HEK293 (cell line): ENCODE results near the gene PTPRN2.
A peak's percentile ranks its signal among the peaks of the same experiment; 100 is the strongest.

Source experiments
- CTCF ChIA-PET: fragments of 350-600 bp; formaldehyde crosslinking; extraction: SDS; loops from one replicate; lab custom pipeline; 2021; ENCODE audit warnings: antibody characterized with exemption; lab: Yijun Ruan, JAX
- POLR2A ChIA-PET: fragments of 300-600 bp; formaldehyde crosslinking; extraction: SDS; loops from one replicate; lab custom pipeline; 2020; ENCODE audit warnings: antibody characterized with exemption, inconsistent platforms; lab: Yijun Ruan, JAX
- H3K27ac ChIP-seq: fragments of 200-500 bp; sonication (Bioruptor generic); 2 replicates; pipeline ENCODE4 v1.5.1; 2014; ENCODE audit warnings: low read depth, low read length, control low read depth, inconsistent platforms; ENCODE audit errors: extremely low read depth
- H3K36me3 ChIP-seq, 2 experiments: fragments of 200-500 bp in 1 of 2; sonication (Bioruptor generic) in 1 of 2; 1 replicate in 1 of 2; 2 replicates in 1 of 2; pipeline ENCODE4 v1.5.1; 2014 to 2017; ENCODE audit warnings: inconsistent platforms in 2 of 2, low read length in 2 of 2; ENCODE audit not compliant: control insufficient read depth in 2 of 2, insufficient read depth in 1 of 2
- H3K4me1 ChIP-seq: fragments of 200-500 bp; sonication (Bioruptor generic); 2 replicates; pipeline ENCODE4 v1.5.1; 2014; ENCODE audit warnings: mild to moderate bottlenecking, low read length, inconsistent platforms; ENCODE audit not compliant: control insufficient read depth, insufficient read depth
- H3K4me3 ChIP-seq: 2 replicates; pipeline ENCODE4 v1.5.1; 2011; ENCODE audit warnings: low read depth, mild to moderate bottlenecking, control low read depth, low read length, moderate library complexity
- H3K9me3 ChIP-seq: fragments of 200-500 bp; sonication (Bioruptor generic); 2 replicates; pipeline ENCODE4 v1.5.1; 2014; ENCODE audit warnings: low read depth, low read length, inconsistent platforms; ENCODE audit not compliant: control insufficient read depth, insufficient read depth
- HOXD13 ChIP-seq: sonication (generic); formaldehyde crosslinking; IDR thresholded peaks from 2 replicates; pipeline ENCODE4 v1.8.0; 2022; ENCODE audit warnings: missing genetic modification reagents, borderline replicate concordance
- KLF8 ChIP-seq: fragments of 450-650 bp; formaldehyde crosslinking; IDR thresholded peaks from 2 replicates; pipeline ENCODE4 v1.5.1; 2016; ENCODE audit warnings: missing biosample characterization, missing genetic modification characterization
- PRDM10 ChIP-seq: fragments of 450-650 bp; formaldehyde crosslinking; IDR thresholded peaks from 2 replicates; pipeline ENCODE4 v1.5.1; 2016; ENCODE audit warnings: missing biosample characterization, missing genetic modification characterization
- SETDB1 ChIP-seq: IDR thresholded peaks from one replicate; pipeline ENCODE4 v1.6.1; 2017; ENCODE audit warnings: mild to moderate bottlenecking, low read length, moderate library complexity, mixed read lengths; ENCODE audit not compliant: insufficient read length
- TRIM28 ChIP-seq: IDR thresholded peaks from 2 replicates; pipeline ENCODE4 v1.6.1; 2011; ENCODE audit warnings: low read length, control low read depth, borderline replicate concordance
- YY2 ChIP-seq: fragments of 450-650 bp; formaldehyde crosslinking; IDR thresholded peaks from 2 replicates; pipeline ENCODE4 v1.5.1; 2016; ENCODE audit warnings: missing biosample characterization, missing genetic modification characterization
- ZBTB21 ChIP-seq: fragments of 450-650 bp; formaldehyde crosslinking; IDR thresholded peaks from 2 replicates; pipeline ENCODE4 v1.5.1; 2017; ENCODE audit warnings: missing biosample characterization, missing genetic modification characterization
- ZBTB7A ChIP-seq: fragments of 450-650 bp; formaldehyde crosslinking; IDR thresholded peaks from 2 replicates; pipeline ENCODE4 v1.5.1; 2016; ENCODE audit warnings: low read depth, missing biosample characterization, missing genetic modification characterization
- ZBTB8A ChIP-seq: fragments of 450-650 bp; formaldehyde crosslinking; IDR thresholded peaks from 2 replicates; pipeline ENCODE4 v1.5.1; 2016; ENCODE audit warnings: missing biosample characterization, missing genetic modification characterization
- ZFHX2 ChIP-seq: fragments of 450-650 bp; formaldehyde crosslinking; conservative IDR thresholded peaks from 2 replicates; pipeline ENCODE4 v1.5.1; 2016; ENCODE audit warnings: missing biosample characterization, missing genetic modification characterization
- ZNF114 ChIP-seq: fragments of 450-650 bp; formaldehyde crosslinking; IDR thresholded peaks from 2 replicates; pipeline ENCODE4 v1.5.0; 2017; ENCODE audit warnings: missing biosample characterization, missing genetic modification characterization
- ZNF221 ChIP-seq: fragments of 450-650 bp; formaldehyde crosslinking; IDR thresholded peaks from 2 replicates; pipeline ENCODE4 v1.5.1; 2017; ENCODE audit warnings: missing biosample characterization, missing genetic modification characterization, borderline replicate concordance
- ZNF292 ChIP-seq: fragments of 450-650 bp; formaldehyde crosslinking; IDR thresholded peaks from 2 replicates; pipeline ENCODE4 v1.5.1; 2016; ENCODE audit warnings: low read depth, missing biosample characterization, missing genetic modification characterization, borderline replicate concordance
- ZNF335 ChIP-seq: fragments of 450-650 bp; formaldehyde crosslinking; conservative IDR thresholded peaks from 2 replicates; pipeline ENCODE4 v1.5.1; 2016; ENCODE audit warnings: missing biosample characterization, missing genetic modification characterization
- ZNF473 ChIP-seq: fragments of 450-650 bp; formaldehyde crosslinking; IDR thresholded peaks from 2 replicates; pipeline ENCODE4 v1.5.1; 2017; ENCODE audit warnings: missing biosample characterization, missing genetic modification characterization
- ZNF530 ChIP-seq: fragments of 450-650 bp; formaldehyde crosslinking; IDR thresholded peaks from 2 replicates; pipeline ENCODE4 v1.5.1; 2016; ENCODE audit warnings: low read depth, missing biosample characterization, missing genetic modification characterization
- ZNF664 ChIP-seq: fragments of 450-650 bp; formaldehyde crosslinking; IDR thresholded peaks from 2 replicates; pipeline ENCODE4 v1.5.1; 2016; ENCODE audit warnings: missing biosample characterization, missing genetic modification characterization
- ZNF692 ChIP-seq: fragments of 450-650 bp; formaldehyde crosslinking; IDR thresholded peaks from 2 replicates; pipeline ENCODE4 v1.5.1; 2016; ENCODE audit warnings: missing biosample characterization, missing genetic modification characterization
- TF ChIP-seq, protein P1 (sequence below): fragments of 450-650 bp; formaldehyde crosslinking; IDR thresholded peaks from 2 replicates; pipeline ENCODE4 v1.5.1; 2016; ENCODE audit warnings: missing biosample characterization, missing genetic modification characterization
- TF ChIP-seq, protein P2 (sequence below): fragments of 450-650 bp; formaldehyde crosslinking; IDR thresholded peaks from 2 replicates; pipeline ENCODE4 v1.5.1; 2016; ENCODE audit warnings: missing biosample characterization, missing genetic modification characterization
- TF ChIP-seq, protein P3 (sequence below): fragments of 450-650 bp; formaldehyde crosslinking; IDR thresholded peaks from 2 replicates; pipeline ENCODE4 v1.5.1; 2017; ENCODE audit warnings: missing biosample characterization, missing genetic modification characterization

The PTPRN2 gene

GRCh38 chr7:157789942-157790341 is 797.7 kb downstream of the PTPRN2 start (continued):
- TF ChIP-seq PRDM10 (tag by site-specific recombination), result no peak
- TF ChIP-seq, protein P1, sequence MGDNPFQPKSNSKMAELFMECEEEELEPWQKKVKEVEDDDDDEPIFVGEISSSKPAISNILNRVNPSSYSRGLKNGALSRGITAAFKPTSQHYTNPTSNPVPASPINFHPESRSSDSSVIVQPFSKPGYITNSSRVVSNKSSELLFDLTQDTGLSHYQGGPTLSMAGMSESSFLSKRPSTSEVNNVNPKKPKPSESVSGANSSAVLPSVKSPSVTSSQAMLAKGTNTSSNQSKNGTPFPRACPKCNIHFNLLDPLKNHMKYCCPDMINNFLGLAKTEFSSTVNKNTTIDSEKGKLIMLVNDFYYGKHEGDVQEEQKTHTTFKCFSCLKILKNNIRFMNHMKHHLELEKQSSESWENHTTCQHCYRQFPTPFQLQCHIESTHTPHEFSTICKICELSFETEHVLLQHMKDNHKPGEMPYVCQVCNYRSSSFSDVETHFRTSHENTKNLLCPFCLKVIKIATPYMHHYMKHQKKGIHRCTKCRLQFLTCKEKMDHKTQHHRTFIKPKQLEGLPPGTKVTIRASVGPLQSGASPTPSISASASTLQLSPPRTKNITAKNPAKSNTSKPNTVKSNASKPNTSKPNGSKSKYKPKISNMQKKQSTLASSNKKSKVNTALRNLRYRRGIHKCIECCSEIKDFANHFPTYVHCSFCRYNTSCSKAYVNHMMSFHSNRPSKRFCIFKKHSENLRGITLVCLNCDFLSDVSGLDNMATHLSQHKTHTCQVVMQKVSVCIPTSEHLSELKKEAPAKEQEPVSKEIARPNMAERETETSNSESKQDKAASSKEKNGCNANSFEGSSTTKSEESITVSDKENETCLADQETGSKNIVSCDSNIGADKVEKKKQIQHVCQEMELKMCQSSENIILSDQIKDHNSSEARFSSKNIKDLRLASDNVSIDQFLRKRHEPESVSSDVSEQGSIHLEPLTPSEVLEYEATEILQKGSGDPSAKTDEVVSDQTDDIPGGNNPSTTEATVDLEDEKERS, result no peak
- no peak for TF ChIP-seq ZNF221 (tag by site-specific recombination)
- no peak for TF ChIP-seq HOXD13
- TF ChIP-seq TRIM28, result no peak
- TF ChIP-seq KLF8 (tag by site-specific recombination), result no peak
- TF ChIP-seq ZNF473 (tag by site-specific recombination), result 0 out of 2 replicates have a peak, but pooled peaks have one; percentile 2
- TF ChIP-seq ZNF664 (tag by site-specific recombination), result no peak
- TF ChIP-seq ZBTB7A (tag by site-specific recombination), result no peak
- no peak for TF ChIP-seq ZBTB8A (tag by site-specific recombination)
- TF ChIP-seq ZFHX2, result 0 out of 2 replicates have a peak, but pooled peaks have one; percentile 5
- TF ChIP-seq ZNF335 (tag by site-specific recombination), result no peak
- TF ChIP-seq, protein P2, sequence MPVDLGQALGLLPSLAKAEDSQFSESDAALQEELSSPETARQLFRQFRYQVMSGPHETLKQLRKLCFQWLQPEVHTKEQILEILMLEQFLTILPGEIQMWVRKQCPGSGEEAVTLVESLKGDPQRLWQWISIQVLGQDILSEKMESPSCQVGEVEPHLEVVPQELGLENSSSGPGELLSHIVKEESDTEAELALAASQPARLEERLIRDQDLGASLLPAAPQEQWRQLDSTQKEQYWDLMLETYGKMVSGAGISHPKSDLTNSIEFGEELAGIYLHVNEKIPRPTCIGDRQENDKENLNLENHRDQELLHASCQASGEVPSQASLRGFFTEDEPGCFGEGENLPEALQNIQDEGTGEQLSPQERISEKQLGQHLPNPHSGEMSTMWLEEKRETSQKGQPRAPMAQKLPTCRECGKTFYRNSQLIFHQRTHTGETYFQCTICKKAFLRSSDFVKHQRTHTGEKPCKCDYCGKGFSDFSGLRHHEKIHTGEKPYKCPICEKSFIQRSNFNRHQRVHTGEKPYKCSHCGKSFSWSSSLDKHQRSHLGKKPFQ, result peak; percentile 80

- no peaks in the 10 kb centered on the region for H3K36me3 ChIP-seq
- TF ChIP-seq YY2 (tag by site-specific recombination), result no peak
- no peak for TF ChIP-seq ZBTB21 (tag by site-specific recombination)
- TF ChIP-seq, protein P3, sequence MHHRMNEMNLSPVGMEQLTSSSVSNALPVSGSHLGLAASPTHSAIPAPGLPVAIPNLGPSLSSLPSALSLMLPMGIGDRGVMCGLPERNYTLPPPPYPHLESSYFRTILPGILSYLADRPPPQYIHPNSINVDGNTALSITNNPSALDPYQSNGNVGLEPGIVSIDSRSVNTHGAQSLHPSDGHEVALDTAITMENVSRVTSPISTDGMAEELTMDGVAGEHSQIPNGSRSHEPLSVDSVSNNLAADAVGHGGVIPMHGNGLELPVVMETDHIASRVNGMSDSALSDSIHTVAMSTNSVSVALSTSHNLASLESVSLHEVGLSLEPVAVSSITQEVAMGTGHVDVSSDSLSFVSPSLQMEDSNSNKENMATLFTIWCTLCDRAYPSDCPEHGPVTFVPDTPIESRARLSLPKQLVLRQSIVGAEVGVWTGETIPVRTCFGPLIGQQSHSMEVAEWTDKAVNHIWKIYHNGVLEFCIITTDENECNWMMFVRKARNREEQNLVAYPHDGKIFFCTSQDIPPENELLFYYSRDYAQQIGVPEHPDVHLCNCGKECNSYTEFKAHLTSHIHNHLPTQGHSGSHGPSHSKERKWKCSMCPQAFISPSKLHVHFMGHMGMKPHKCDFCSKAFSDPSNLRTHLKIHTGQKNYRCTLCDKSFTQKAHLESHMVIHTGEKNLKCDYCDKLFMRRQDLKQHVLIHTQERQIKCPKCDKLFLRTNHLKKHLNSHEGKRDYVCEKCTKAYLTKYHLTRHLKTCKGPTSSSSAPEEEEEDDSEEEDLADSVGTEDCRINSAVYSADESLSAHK (tag by site-specific recombination), result no peak
- no peak for TF ChIP-seq ZNF221 (tag by site-specific recombination)
- no peak for TF ChIP-seq ZNF692 (tag by site-specific recombination)
- no peak for TF ChIP-seq ZNF530
- no peak for TF ChIP-seq SETDB1
- TF ChIP-seq ZNF114 (tag by site-specific recombination), result no peak
- TF ChIP-seq ZNF292 (tag by site-specific recombination), result no peak
- no peak for TF ChIP-seq KLF8 (tag by site-specific recombination)
- TF ChIP-seq ZNF664 (tag by site-specific recombination), result no peak
- POLR2A ChIA-PET, result no interaction called here
- H3K9me3 ChIP-seq, result no peaks in the 10 kb centered on the region
- no peaks in the 10 kb centered on the region for H3K4me1 ChIP-seq
- CTCF ChIA-PET, result no interaction called here
- no peak overlapping the region for H3K4me3 ChIP-seq
- no peak overlapping the region for H3K27ac ChIP-seq
Observed at GRCh38 chr7:157789094-157789493, 798.5 kb downstream of the PTPRN2 start.
